IMR-90 (cell line): ENCODE results near the gene GALNT5. TPM values are rescaled to one million over a fixed set of nuclear protein-coding genes. Genes with fewer than 3 reads are reported as not detected.

ENCODE experiments used
- ATAC-seq: fragments of 200-7000 bp; cut with Tn5 transposase; 2 replicates; pipeline ENCODE4 v1.9.1; 2020; ENCODE audit warnings: low read depth, mild to moderate bottlenecking, moderate library complexity
- BruUV-seq: library from RNA; stranded (reverse); fragments of 400-500 nt; replicated peaks from 2 replicates; lab custom pipeline; 2021; lab: Mats Ljungman, UMichigan
- CTCF ChIA-PET: fragments of 300-600 bp; formaldehyde crosslinking; extraction: SDS; loops from one replicate; lab custom pipeline; 2021; ENCODE audit warnings: antibody characterized with exemption; lab: Yijun Ruan, JAX
- POLR2A ChIA-PET: fragments of 300-600 bp; sonication (Branson Sonifier 250); formaldehyde crosslinking; loops from one replicate; lab custom pipeline; 2022; ENCODE audit warnings: antibody characterized with exemption; ENCODE audit not compliant: unreplicated experiment; lab: Charles Lee
- DNase-seq: peaks from one replicate; pipeline ENCODE4 v3.0.0; 2013
- H2AFZ ChIP-seq: replicated peaks from 2 replicates; pipeline ENCODE3; 2013; ENCODE audit warnings: low read length, mild to moderate bottlenecking; ENCODE audit not compliant: poor library complexity
- H2AK5ac ChIP-seq: 2 replicates; pipeline ENCODE4 v1.6.1; 2013; ENCODE audit warnings: low read depth, low read length, inconsistent platforms
- H2AK9ac ChIP-seq: replicated peaks from 2 replicates; pipeline ENCODE3; 2013; ENCODE audit warnings: mild to moderate bottlenecking, low read depth, low read length, moderate library complexity; ENCODE audit not compliant: poor library complexity
- H2BK120ac ChIP-seq: 2 replicates; pipeline ENCODE4 v1.6.1; 2013; ENCODE audit warnings: low read depth, low read length, inconsistent platforms
- H2BK15ac ChIP-seq: 3 replicates; pipeline ENCODE4 v1.6.1; 2013; ENCODE audit warnings: low read depth, low read length, inconsistent platforms
- H2BK20ac ChIP-seq: 2 replicates; pipeline ENCODE4 v1.6.1; 2013; ENCODE audit warnings: low read depth, mild to moderate bottlenecking, inconsistent platforms, low read length, moderate library complexity
- H2BK5ac ChIP-seq: 2 replicates; pipeline ENCODE4 v1.6.1; 2013; ENCODE audit warnings: mild to moderate bottlenecking, low read depth, low read length, inconsistent platforms; ENCODE audit not compliant: poor library complexity, severe bottlenecking
- H3K14ac ChIP-seq: replicated peaks from 2 replicates; pipeline ENCODE4 v1.6.1; 2013; ENCODE audit warnings: low read depth, low read length, inconsistent platforms
- H3K18ac ChIP-seq: 2 replicates; pipeline ENCODE4 v1.6.1; 2013; ENCODE audit warnings: low read depth, low read length, control low read depth
- H3K23ac ChIP-seq: 2 replicates; pipeline ENCODE4 v1.6.1; 2013; ENCODE audit warnings: low read depth, low read length, inconsistent platforms
- H3K27ac ChIP-seq: 2 replicates; pipeline ENCODE4 v1.5.1; 2013; ENCODE audit warnings: mild to moderate bottlenecking, control low read depth, low read length; ENCODE audit not compliant: insufficient read depth
- H3K27me3 ChIP-seq: 2 replicates; pipeline ENCODE4 v1.6.1; 2013; ENCODE audit warnings: low read length; ENCODE audit not compliant: control insufficient read depth, insufficient read depth
- H3K36me3 ChIP-seq: 2 replicates; pipeline ENCODE4 v1.6.1; 2013; ENCODE audit warnings: low read length, mixed read lengths; ENCODE audit not compliant: control insufficient read depth, insufficient read depth
- H3K4ac ChIP-seq: 2 replicates; pipeline ENCODE4 v1.6.1; 2013; ENCODE audit warnings: low read depth, low read length, inconsistent platforms
- H3K4me1 ChIP-seq: 2 replicates; pipeline ENCODE4 v1.6.1; 2013; ENCODE audit warnings: low read length, mixed read lengths; ENCODE audit not compliant: control insufficient read depth, insufficient read depth
- H3K4me2 ChIP-seq: 2 replicates; pipeline ENCODE4 v1.6.1; 2013; ENCODE audit warnings: low read depth, mild to moderate bottlenecking, control low read depth, low read length, moderate library complexity
- H3K4me3 ChIP-seq: 2 replicates; pipeline ENCODE4 v1.5.1; 2013; ENCODE audit warnings: low read depth, mild to moderate bottlenecking, control low read depth, low read length, moderate library complexity; ENCODE audit not compliant: insufficient read depth
- H3K56ac ChIP-seq: 2 replicates; pipeline ENCODE4 v1.6.1; 2013; ENCODE audit warnings: low read length, inconsistent platforms; ENCODE audit not compliant: insufficient read depth; ENCODE audit errors: extremely low read depth
- H3K79me1 ChIP-seq, 2 experiments: 2 replicates each; pipeline ENCODE4 v1.6.1; 2013; ENCODE audit warnings: low read length in 2 of 2, inconsistent platforms in 1 of 2, low read depth in 1 of 2
- H3K9ac ChIP-seq: 2 replicates; pipeline ENCODE4 v1.6.1; 2013; ENCODE audit warnings: low read depth, low read length, control low read depth
- H3K9me1 ChIP-seq: 2 replicates; pipeline ENCODE4 v1.6.1; 2013; ENCODE audit warnings: low read length, inconsistent platforms; ENCODE audit not compliant: insufficient read depth
- H3K9me3 ChIP-seq: 2 replicates; pipeline ENCODE4 v1.6.1; 2013; ENCODE audit warnings: low read length; ENCODE audit not compliant: control insufficient read depth, insufficient read depth
- H4K20me1 ChIP-seq: 2 replicates; pipeline ENCODE4 v1.6.1; 2013; ENCODE audit warnings: low read length, inconsistent platforms; ENCODE audit not compliant: insufficient read depth
- H4K5ac ChIP-seq: 2 replicates; pipeline ENCODE4 v1.6.1; 2013; ENCODE audit warnings: mild to moderate bottlenecking, low read depth, low read length, control low read depth
- H4K8ac ChIP-seq, 2 experiments: 2 replicates each; pipeline ENCODE4 v1.6.1; 2013; ENCODE audit warnings: low read depth in 2 of 2, low read length in 2 of 2, control low read depth in 1 of 2, inconsistent platforms in 1 of 2
- H4K91ac ChIP-seq: 2 replicates; pipeline ENCODE4 v1.6.1; 2013; ENCODE audit warnings: low read depth, low read length, inconsistent platforms; ENCODE audit not compliant: insufficient read depth
- BHLHE40 ChIP-seq: fragments of 150-350 bp; IDR thresholded peaks from 2 replicates; pipeline ENCODE4 v1.6.1; 2016; ENCODE audit warnings: mild to moderate bottlenecking, low read depth, low read length
- CHD1 ChIP-seq: IDR thresholded peaks from 2 replicates; pipeline ENCODE4 v1.6.1; 2012; ENCODE audit warnings: low read depth, low read length, improper control_type of control experiment
- MAFK ChIP-seq: IDR thresholded peaks from 2 replicates; pipeline ENCODE4 v1.6.1; 2012; ENCODE audit warnings: low read depth, low read length, improper control_type of control experiment
- MAZ ChIP-seq: IDR thresholded peaks from 2 replicates; pipeline ENCODE4 v1.6.1; 2012; ENCODE audit warnings: low read depth, mild to moderate bottlenecking, low read length, improper control_type of control experiment, moderate library complexity, borderline replicate concordance
- MXI1 ChIP-seq: IDR thresholded peaks from 2 replicates; pipeline ENCODE4 v1.6.1; 2012; ENCODE audit warnings: low read depth, mild to moderate bottlenecking, low read length, moderate library complexity, borderline replicate concordance
- NFE2L2 ChIP-seq: fragments of 150-350 bp; IDR thresholded peaks from 2 replicates; pipeline ENCODE4 v1.6.1; 2016; ENCODE audit warnings: low read depth, mild to moderate bottlenecking, low read length
- RAD21 ChIP-seq: IDR thresholded peaks from 2 replicates; pipeline ENCODE4 v1.6.1; 2012; ENCODE audit warnings: low read length, improper control_type of control experiment
- RCOR1 ChIP-seq: IDR thresholded peaks from 2 replicates; pipeline ENCODE4 v1.6.1; 2012; ENCODE audit warnings: mild to moderate bottlenecking, low read length, improper control_type of control experiment; ENCODE audit not compliant: insufficient replicate concordance
- RFX5 ChIP-seq: IDR thresholded peaks from 2 replicates; pipeline ENCODE4 v1.8.0; 2012; ENCODE audit warnings: low read depth, mild to moderate bottlenecking, low read length, moderate library complexity
- SMC3 ChIP-seq: fragments of 150-350 bp; IDR thresholded peaks from 2 replicates; pipeline ENCODE4 v1.6.1; 2016; ENCODE audit warnings: low read depth, mild to moderate bottlenecking, antibody characterized with exemption, low read length, moderate library complexity
- WGBS, 2 experiments: methylation state at CpG; one replicate each; pipeline versions ENCODE4 v1.1.5 to v1.1.7; 2013; ENCODE audit warnings: missing lambda C conversion rate in 2 of 2; ENCODE audit not compliant: insufficient read length in 1 of 2; ENCODE audit errors: extremely low coverage in 2 of 2; 5-methylcytosine and 5-hydroxymethylcytosine counted together
- dilution Hi-C: fragments of 300-500 bp; cut with HindIII; formaldehyde crosslinking; loops from one replicate; pipeline ENCODE4 v1.14.3; 2018; ENCODE audit warnings: low sequenced_read_pairs; ENCODE audit not compliant: unreplicated experiment
- in situ Hi-C: fragments of 300-500 bp; cut with MboI; formaldehyde crosslinking; loops from 3 replicates; pipeline ENCODE4 v1.14.3; 2019; ENCODE audit warnings: low sequenced_read_pairs, inconsistent platforms, mixed read lengths
- intact Hi-C: fragments of 100-400 bp; cut with micrococcal nuclease; formaldehyde crosslinking; loops from 2 replicates; pipeline ENCODE4 v1.10.0; 2022
- polyA plus RNA-seq, 3 experiments: library from polyadenylated mRNA; depleted of rRNA; stranded (reverse); fragments of >200 nt; gene quantifications; 2 replicates each; pipeline ENCODE4 v1.2.3, GENCODE V29; 2012; ENCODE audit warnings: low replicate concordance in 1 of 3
- total RNA-seq: library from RNA; depleted of rRNA; stranded (reverse); fragments of >200 nt; gene quantifications from 2 replicates; pipeline ENCODE4 v1.2.3, GENCODE V29; 2012
- TF ChIP-seq, protein P1 (sequence below): fragments of 150-350 bp; IDR thresholded peaks from 2 replicates; pipeline ENCODE4 v1.6.1; 2016; ENCODE audit warnings: low read depth, mild to moderate bottlenecking, low read length, moderate library complexity, borderline replicate concordance
- TF ChIP-seq, protein P2 (sequence below): conservative IDR thresholded peaks from 2 replicates; pipeline ENCODE4 v1.5.1; 2012; ENCODE audit warnings: mild to moderate bottlenecking, low read depth, low read length, improper control_type of control experiment
- TF ChIP-seq, protein P3 (sequence below): fragments of 150-350 bp; IDR thresholded peaks from 2 replicates; pipeline ENCODE4 v1.6.1; 2017; ENCODE audit warnings: mild to moderate bottlenecking, antibody characterized with exemption, low read length, low read depth

The GALNT5 gene
- total and polyA plus RNA-seq, 2 of the 4 experiments (the other 2 are of a cell fraction), result 36.3 to 63.3 TPM

DNA sequence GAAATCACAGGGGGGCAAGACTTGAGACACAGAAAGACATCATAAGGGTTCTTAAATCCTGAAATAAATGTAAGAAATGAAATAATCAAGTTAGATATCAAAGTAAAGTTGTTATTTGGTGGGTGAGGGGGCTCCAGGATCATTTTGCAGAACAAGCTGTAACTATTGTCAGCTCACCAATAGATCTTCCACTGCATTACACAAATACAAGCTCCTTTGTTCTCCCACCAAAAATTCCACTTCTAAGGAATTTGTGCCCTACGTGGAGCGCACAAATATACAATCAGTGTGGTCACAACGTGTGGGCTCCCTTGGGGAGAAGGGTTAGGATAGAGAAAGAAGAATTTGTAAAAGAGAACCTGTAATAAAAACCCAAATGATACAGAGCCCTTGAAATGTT lies 19.2 kb upstream of the GALNT5 start:
- Histone ChIP-seq H2BK20ac (no peak overlapping the region), H3K9me1 (no peaks in the 10 kb centered on the region), H3K9ac (no peak overlapping the region), H3K27me3 (no peaks in the 10 kb centered on the region), H2AK5ac (no peak overlapping the region), H2BK15ac (no peak overlapping the region), H3K9me3 (no peaks in the 10 kb centered on the region), H4K8ac (no peak overlapping the region), H2BK120ac (peak overlapping the region; percentile 42; the same call in 1 of the 2 replicates), H2AK9ac (no peak overlapping the region), H2BK5ac (no peak overlapping the region), H4K91ac (no peak overlapping the region), H4K5ac (peak overlapping the region; percentile 63), H3K14ac (no peak overlapping the region), H3K18ac (peak overlapping the region; percentile 72; the same call in 1 of the 2 replicates), H3K4ac (no peak overlapping the region), H3K79me1 (no peaks in the 10 kb centered on the region), H3K36me3 (no peaks in the 10 kb centered on the region), H4K20me1 (no peaks in the 10 kb centered on the region), H3K4me1 (peaks cover 6% of the 10 kb centered on the region), H3K4me3 (no peak overlapping the region), H3K23ac (no peak overlapping the region), H2AFZ (no peak overlapping the region), H3K56ac (no peak overlapping the region), H3K4me2 (no peak overlapping the region), H3K27ac (no peak overlapping the region)
- dilution Hi-C loops (no loop called here), intact Hi-C loops (no loop called here), in situ Hi-C loops (no loop called here)
- TF ChIP-seq RCOR1, result no peak
- no peak for TF ChIP-seq NFE2L2
- TF ChIP-seq MAFK, result no peak
- TF ChIP-seq, protein P1, sequence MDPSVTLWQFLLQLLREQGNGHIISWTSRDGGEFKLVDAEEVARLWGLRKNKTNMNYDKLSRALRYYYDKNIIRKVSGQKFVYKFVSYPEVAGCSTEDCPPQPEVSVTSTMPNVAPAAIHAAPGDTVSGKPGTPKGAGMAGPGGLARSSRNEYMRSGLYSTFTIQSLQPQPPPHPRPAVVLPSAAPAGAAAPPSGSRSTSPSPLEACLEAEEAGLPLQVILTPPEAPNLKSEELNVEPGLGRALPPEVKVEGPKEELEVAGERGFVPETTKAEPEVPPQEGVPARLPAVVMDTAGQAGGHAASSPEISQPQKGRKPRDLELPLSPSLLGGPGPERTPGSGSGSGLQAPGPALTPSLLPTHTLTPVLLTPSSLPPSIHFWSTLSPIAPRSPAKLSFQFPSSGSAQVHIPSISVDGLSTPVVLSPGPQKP, result no peak
- no peak for TF ChIP-seq SMC3
- no peak for TF ChIP-seq MXI1
- TF ChIP-seq, protein P2, sequence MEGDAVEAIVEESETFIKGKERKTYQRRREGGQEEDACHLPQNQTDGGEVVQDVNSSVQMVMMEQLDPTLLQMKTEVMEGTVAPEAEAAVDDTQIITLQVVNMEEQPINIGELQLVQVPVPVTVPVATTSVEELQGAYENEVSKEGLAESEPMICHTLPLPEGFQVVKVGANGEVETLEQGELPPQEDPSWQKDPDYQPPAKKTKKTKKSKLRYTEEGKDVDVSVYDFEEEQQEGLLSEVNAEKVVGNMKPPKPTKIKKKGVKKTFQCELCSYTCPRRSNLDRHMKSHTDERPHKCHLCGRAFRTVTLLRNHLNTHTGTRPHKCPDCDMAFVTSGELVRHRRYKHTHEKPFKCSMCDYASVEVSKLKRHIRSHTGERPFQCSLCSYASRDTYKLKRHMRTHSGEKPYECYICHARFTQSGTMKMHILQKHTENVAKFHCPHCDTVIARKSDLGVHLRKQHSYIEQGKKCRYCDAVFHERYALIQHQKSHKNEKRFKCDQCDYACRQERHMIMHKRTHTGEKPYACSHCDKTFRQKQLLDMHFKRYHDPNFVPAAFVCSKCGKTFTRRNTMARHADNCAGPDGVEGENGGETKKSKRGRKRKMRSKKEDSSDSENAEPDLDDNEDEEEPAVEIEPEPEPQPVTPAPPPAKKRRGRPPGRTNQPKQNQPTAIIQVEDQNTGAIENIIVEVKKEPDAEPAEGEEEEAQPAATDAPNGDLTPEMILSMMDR, result no peak
- TF ChIP-seq MAZ, result no peak
- no peak for TF ChIP-seq RAD21
- no peak for TF ChIP-seq CHD1
- no peak for TF ChIP-seq BHLHE40
- TF ChIP-seq RFX5, result no peak
- TF ChIP-seq, protein P3, sequence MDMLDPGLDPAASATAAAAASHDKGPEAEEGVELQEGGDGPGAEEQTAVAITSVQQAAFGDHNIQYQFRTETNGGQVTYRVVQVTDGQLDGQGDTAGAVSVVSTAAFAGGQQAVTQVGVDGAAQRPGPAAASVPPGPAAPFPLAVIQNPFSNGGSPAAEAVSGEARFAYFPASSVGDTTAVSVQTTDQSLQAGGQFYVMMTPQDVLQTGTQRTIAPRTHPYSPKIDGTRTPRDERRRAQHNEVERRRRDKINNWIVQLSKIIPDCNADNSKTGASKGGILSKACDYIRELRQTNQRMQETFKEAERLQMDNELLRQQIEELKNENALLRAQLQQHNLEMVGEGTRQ, result no peak
- DNase-seq (no peak), ATAC-seq (no peak)
- WGBS, 2 experiments, result no CpG with 5 or more reads among the region's 3 CpGs
- ChIA-PET CTCF (interaction anchor here (1.0 kb wide), 1 partner anchor 22 kb away, joined by 3 read pairs; no protein-coding TSS in a partner anchor), POLR2A (no interaction called here)
- no TSS peak for BruUV-seq
